ENCODE data around the gene DOCK2.

The DOCK2 gene

GRCh38 chr5:170008376-170008775 lies 371.3 kb downstream of the DOCK2 start:
- DNase-seq: no peak

DNA sequence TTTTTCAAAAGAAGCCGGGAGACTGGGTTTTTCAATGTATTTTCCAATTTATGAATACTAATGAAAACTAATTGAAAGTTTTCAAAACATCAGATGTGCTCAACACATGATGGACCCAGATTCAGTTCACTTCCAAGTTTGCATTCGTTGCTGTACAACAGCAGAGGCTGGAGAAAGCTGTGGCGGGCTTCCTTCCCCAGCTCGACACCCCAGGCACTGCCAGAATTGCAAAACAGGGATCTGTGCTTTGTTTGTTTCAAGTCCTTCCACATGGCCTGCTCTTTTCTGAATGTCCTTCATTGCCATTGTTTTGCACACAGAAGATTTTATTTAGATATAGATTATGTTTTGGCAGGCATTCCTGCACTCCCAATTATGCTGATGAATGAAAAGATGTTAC lies 373.5 kb downstream of the DOCK2 start:
- no peak for DNase-seq

GRCh38 chr5:170011751-170012150 lies 374.7 kb downstream of the DOCK2 start:
- no peak for DNase-seq

- DNase-seq: no peak
These were observed 375.5 kb downstream of the DOCK2 start for GRCh38 chr5:170012622-170013021.

GRCh38 chr5:170020423-170020822 lies 383.3 kb downstream of the DOCK2 start:
- no peak for DNase-seq

GRCh38 chr5:170021506-170021905 lies 384.4 kb downstream of the DOCK2 start:
- DNase-seq: no peak

DNA sequence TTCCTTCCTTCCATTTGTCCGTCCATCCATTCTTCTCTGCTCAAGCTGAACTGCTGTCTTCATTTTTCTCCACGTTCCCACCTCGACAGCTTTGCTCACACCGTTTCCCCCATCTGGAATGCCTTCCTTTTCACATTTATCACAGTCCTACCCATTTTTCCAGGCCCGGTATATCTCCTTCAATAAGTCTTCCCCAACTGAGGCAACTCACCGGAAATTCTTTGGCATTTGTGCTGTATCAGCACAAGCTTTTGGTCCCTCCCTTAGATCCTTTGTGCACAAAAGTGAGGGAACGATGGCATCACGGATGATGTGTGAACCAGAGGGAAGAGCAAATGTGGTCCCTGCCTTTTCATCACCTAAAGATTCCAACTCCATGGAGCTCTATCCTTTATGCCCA lies 388.8 kb downstream of the DOCK2 start:
- DNase-seq: no peak

DNA sequence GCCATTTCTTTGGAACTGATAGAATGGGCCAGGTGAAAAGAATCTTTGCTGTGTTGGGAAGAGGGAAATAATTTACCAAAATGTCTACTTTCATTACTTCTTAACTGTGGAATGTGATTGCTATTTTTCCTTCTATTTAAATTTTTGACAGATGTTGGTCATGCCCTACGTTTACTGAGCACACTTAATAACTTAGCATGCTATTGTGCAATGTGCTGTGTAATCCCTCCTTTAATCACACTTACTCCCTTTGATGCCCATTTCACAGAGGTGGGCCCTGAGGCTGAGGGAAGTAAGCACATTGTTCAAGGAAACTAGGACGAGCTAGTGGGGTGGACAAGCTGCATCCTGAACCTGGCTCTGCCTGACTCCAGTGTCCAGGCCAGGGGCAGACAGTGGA lies 391.0 kb downstream of the DOCK2 start:
- no peak for DNase-seq

DNA sequence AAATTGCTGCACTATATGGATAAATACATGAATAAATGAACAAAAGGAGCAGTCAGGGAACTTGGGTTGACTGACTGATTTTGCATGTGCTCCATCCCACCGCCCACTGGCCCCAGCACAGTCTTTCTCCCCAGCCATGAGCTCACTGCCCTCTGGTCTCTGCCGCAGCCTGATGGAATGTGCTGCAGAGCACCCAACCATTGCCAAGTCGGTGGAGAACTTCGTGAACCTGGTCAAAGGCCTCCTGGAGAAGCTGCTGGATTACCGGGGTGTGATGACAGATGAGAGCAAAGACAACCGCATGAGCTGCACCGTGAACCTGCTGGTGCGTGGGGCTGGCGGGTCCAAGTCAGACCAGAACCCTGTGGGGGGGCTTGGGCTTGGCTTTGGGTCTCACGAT lies 397.2 kb downstream of the DOCK2 start:
- DNase-seq: no peak

GRCh38 chr5:170038241-170038640 lies 401.2 kb downstream of the DOCK2 start:
- DNase-seq: no peak

DNA sequence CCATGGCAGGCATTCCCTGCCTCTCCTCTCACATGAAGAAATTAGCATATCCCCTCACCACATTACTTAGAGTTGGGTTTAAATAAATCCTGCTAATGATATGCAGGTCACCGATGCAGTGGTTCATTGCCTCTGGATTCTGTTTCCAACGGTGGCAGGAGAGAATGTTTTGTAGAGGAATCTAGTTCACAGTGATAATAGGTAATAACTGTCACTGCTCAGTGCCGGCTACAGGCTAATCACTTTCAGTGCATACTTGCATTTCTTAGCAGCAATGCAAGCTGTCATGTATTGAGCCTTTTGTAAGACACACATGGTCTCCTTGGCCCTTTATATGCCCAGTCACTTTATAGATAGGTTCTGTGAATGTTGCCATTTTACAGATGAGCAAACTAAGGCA lies 402.8 kb downstream of the DOCK2 start:
- DNase-seq: no peak

- peak; percentile 85 for DNase-seq
These were observed 409.2 kb downstream of the DOCK2 start for GRCh38 chr5:170046241-170046640.

- no peak for DNase-seq
These were observed 412.6 kb downstream of the DOCK2 start for GRCh38 chr5:170049713-170050112.

GRCh38 chr5:170053896-170054295 lies 416.8 kb downstream of the DOCK2 start:
- DNase-seq: no peak

- DNase-seq: no peak
These were observed 418.5 kb downstream of the DOCK2 start for GRCh38 chr5:170055606-170056005.

- no peak for DNase-seq
These were observed 419.6 kb downstream of the DOCK2 start for GRCh38 chr5:170056561-170057267.

DNA sequence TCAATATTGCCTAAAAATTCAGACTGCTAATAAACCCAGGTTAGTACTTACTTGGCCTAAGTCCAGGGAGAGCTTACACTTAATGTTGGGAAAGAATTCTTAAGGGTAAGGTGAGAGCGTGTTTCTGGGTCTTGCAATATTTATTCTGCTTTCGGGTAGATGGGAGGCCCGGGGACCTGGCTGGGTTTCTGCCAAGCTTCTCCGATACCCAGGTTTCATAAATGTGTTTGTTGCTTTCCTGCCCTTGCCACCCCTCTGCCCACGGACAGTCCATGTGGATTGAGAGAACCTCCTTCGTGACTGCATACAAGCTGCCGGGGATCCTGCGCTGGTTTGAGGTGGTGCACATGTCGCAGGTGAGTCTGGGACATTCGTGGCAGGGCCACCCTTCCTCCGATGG lies 420.2 kb downstream of the DOCK2 start:
- no peak for DNase-seq

DNA sequence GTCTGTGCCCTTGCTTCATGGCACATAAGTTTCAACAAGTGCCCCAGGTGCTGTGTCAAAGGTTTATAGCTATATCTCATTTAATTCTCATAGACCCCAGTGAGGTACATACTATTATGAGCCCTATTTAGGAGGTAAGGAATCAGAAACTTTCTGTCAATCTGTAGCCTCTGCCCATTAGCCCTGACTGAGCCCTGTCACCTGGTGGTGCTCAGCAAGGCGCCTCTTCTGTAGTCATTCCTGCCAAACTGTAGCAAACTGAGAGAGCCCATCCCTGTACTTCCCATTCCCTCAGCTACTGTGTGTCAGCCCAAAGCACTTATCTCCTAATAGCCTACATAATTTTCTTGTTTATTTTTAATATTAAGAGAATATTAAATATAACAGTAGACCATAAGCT lies 422.1 kb downstream of the DOCK2 start:
- no peak for DNase-seq

DNA sequence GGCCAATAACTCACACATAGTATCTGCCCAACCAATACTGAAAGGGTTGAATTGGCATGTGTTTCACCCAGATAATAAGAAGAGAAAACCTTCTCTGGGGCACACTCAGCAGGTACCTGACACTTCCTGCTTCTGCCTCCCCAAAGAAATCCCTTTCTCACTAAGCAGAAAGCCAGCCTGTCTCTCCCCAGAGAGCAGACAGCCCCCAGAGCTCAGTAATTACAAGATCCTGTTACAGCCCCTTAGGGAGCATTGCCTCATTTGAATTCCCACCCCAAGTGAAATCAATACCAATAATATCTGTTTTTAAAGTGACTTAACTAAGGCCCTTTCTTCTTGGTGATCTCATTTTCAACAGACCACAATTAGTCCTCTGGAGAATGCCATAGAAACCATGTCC lies 430.1 kb downstream of the DOCK2 start:
- no peak for DNase-seq

- DNase-seq: no peak
These were observed 430.6 kb downstream of the DOCK2 start for GRCh38 chr5:170067574-170068170.

DNA sequence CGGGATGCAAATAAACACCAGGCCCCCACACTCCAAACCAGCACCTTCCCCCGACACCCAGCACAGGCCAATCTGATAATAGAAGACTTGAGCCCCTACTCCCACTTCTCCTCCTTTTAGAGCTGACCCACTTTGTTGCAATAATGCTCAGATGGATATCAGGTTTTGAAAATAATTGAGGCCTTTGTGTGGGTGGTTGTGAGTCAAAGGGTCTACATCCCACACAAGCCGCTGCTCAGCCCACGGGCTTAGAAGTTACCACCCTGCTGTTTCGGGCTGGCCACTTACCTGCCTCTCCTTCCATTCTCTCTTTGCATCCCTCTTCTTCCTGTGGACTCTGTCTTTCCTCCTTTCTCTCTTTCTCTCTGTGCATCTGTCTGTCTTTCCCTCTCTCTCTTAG lies 432.4 kb downstream of the DOCK2 start:
- no peak for DNase-seq

DNA sequence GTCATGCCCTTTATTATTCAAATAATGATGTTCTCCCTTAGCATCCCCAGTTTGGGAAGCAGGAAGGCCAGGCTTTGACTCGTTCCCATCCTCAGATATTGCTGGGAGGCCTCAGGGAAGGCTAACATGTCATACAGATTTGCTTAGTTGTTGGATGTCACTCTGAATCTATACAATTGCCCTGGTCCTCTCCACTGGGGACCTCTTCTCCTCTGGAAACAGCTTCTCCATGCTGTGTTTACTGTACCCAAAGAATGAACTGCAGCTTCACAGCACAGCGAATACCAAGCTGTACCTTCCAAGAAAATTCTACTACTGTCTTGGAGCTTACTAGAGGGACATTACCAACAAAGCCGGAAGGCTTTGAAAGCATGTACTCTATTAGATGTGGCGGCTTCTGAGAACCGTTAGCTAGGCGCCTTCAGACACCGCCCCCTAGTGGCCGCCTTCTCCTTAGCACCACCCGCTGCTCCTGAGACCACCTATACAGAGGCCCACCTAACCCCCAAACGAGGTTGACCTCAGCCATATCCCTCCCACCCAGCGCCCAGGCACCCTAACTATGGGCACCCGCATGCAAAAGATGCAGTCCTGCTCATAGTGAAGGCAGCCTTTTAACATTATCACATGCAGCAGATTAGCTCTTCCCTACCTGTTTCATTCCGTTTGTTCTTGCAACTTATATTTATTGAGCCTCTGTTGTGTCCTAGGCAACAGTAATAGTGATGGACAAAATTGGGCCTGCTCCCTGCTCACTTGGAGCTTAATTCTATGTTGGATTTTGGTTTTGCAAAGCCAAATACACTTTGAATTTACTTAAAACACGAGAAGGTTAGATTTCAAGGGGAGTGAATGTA lies 433.7 kb downstream of the DOCK2 start:
- peak; percentile 53 for DNase-seq

GRCh38 chr5:170071748-170072147 lies 434.7 kb downstream of the DOCK2 start:
- no peak for DNase-seq

GRCh38 chr5:170075696-170076095 lies 438.6 kb downstream of the DOCK2 start:
- peak; percentile 51 for DNase-seq
